Stimulated activated CD4-positive, alpha-beta T cell treated with anti-CD3 and anti-CD28 coated beads, TNF-alpha, amount 100 ng/mL, for 24 hours (primary cell): ENCODE data around the gene SOX4.

Experiments
- DNase-seq, 3 experiments: peaks; one replicate each; pipeline ENCODE4 v3.0.0-alpha.2; 2020; ENCODE audit warnings: low read depth in 3 of 3

Gene SOX4

DNA sequence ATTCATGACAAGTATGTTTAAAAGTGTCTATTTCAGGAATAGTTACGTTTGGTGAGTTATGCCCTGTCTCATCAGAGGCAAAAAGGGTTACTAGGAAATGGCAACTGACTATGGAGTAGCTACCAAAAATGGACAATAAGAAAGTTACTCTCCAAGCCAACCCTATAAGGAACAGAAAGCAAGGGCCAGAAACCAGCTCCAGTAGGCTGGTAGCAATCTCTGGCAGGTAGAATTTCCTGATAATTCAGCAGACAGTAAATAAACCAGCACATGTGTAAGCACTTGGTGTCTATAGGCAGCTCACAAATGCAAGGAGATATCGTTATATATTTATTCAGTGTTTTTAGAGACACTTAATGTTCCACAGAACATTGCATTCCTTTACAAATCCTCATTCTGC is 20.3 kb downstream of the SOX4 start:
- no peak for DNase-seq

DNA sequence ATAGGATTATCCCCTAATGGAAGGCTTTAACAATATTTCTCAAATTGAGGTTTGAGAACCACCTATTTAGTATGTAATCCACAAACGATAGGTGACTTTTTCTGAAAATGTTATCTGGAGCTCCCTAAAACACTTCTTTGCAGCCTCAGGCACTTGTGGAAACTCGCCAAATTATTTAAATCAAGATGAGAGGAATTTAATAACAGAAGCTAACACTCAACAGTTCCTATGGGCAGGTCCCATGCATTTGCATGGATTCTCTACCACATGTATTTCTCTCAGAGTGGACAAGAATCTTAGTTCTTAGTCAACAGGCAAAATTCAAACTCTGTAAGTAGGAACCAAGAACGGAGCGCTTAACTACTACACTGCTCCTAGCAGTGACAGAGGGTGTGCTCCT is 20.7 kb downstream of the SOX4 start:
- DNase-seq: no peak

DNA sequence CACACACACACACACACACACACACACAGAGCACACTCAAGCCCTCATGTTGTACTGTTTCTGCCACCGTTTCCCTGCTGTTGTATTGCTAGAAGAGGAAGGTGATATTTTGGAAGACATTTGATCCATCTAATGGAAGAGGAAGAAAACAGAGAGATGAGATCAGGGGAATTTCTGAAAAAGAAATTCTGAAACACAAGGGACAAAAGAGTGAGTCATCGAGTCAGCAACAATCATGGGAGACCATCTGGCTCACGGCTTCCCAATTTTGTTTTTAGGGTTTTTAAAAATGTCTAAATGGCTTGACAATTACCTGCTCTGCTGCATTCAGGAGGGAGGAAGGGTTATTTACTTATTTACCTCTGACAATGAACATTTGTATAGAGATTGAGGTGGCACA is 22.0 kb downstream of the SOX4 start:
- DNase-seq: no peak

DNA sequence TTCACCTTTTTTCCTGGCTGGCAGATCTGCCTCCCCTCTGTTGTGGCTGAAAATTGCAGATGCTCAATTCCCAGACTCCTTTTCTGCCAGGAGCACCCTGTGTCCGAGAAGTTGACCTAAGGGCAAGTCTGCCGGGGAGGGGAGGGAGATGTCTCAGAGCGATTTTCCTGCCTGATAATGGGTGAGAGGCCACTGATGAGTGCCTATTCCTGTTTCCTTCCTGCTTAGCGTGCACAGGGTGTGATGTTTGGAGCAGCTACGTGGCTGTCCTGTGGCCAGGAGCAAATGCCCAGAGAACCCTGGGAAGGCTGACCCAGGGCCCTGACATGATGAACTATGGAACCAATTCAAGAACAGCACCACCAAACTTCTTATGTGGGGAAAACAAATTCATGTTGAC is 22.5 kb downstream of the SOX4 start:
- DNase-seq: no peak

DNA sequence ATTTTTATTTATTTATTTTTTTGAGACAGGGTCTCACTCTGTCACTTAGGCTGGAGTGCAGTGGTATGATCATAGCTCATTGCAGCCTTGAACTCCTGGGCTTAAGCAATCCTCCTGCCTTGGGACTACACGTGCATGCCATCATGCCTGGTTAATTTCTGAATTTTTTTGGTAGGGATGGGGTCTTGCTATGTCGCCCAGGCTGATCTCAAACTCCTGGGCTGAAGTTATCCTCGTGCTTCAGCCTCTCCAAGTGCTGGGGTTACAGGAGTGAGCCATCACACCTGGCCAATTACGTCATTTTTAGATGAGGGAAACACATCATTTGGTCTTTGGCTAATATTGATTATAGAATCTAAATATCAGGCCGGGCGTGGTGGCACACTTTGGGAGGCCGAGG is 32.1 kb downstream of the SOX4 start:
- no peak for DNase-seq

DNA sequence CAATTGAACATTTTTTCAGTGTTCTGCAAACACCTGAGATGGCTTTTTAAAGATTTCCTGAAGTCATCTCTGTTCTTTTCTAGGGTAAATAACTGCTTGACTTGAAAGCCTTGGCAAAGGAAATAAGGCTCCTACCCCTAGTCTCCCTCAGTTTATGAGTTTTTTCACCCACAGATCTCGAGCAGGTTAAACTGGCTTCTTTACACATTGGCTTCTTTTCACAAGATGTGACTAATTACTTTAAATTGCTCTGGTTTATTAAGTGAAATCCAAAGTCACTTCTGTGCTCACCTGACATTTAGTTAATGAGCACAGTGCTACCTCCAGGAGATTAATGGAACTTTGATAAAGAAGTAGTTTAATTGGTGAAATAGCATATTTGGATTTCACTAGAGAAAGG is 33.2 kb downstream of the SOX4 start:
- DNase-seq: no peak

DNA sequence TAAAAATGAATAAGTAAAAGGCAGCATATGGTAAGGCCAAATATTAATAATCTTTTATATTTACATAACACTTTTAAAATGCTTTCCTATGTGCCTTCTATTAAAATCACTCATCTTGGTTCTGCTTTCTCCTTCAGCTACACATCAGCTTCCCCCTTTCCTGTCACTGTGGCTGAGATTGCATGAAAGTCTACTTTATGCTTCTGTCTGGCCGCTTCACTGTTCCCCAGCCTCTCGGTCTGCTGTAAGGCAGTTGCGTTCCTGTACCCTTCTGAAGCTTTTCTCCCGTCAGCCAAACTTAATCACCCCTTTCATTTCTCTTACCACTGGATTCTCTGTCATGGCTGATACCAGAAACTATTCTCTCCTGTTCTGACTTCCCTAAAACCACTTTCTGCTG is 34.6 kb downstream of the SOX4 start:
- no peak for DNase-seq

DNA sequence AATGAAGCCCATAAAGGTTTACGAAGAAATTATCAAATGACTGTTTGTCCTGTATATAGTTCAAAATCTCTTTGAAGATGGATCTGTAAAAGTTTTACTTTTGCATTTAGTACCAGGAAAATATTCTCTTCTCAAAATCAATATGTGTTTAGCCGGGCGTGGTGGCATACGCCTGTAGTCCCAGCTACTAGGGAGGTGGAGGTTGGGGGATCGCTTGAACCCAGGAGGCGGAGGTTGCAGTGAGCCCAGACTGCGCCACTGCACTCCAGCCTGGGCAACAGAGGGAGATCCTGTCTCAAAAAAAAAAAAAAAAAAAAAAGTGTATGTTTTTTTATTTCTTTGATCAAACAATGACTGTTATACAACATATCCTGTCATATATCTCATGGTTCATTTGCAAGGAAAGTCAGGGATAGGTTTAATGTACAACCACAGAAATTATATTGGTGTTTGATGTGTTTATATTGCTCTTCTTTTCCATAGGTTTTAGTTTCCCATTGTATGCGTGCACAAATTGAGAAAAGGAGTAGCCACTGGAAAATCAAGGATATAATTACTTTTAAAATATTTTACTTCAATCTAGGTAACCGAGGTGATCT is 40.1 kb downstream of the SOX4 start:
- DNase-seq: no peak

DNA sequence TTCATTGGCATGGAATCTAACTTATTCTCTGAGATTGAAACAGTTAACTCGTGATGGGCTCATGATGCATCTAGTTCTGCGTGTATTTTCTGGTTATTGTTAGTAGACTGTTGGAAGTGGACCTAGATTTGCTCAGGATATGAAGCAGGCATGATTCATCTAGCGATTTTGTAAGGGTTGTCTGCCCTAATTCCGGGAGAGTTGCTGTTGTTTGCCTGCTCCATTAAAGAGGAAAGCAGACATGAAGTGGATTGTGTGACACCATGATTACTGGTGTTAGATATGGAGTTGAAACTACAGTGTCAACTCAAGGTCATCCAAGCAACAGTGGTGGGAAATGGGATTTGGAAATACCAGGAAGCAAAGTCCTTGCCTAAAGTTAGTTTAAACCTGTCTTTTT is 41.0 kb downstream of the SOX4 start:
- DNase-seq: no peak

DNA sequence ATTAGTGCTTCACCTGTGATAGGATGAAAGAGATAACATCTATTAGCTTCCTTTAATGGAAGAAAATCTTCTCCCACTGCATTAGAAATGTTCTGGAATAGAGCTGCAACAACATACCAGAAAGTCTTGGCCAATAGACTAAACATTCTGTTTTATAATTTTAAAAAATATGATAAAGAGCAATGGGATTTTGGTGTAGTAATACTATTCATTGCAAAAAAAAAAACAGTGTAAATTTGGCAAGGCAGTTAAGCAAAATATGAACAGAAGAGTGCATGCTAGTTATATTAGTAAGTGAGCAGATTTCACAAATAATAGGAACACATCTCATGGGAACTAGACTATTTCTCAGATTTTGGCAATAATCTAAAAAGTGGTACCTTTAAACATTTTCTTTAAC is 43.3 kb downstream of the SOX4 start:
- no peak for DNase-seq

DNA sequence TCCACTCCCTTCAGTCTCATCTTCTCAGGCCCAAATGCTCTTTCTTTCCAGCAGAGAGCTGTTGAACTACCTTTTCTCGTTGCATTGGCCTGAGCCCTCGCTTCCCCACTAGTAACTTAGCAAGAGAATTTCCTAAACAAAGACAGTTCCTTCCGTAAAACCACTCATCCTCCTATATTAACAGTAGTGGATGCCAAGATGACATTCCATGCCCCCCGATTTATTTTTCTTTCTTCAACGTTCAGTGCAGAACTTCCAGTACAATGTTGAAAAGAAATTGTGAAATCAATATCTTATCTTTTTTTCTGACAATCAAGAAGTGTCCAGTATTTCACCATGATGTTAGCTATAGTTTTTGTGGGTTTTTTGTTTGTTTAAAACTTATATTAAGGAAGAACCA is 45.8 kb downstream of the SOX4 start:
- DNase-seq: no peak
